Retinal pigment epithelial cell (primary cell): ENCODE results near the gene CTU1.

Experiments
- DNase-seq: peaks from one replicate; pipeline ENCODE4 v3.0.0-alpha.2; 2010; ENCODE audit warnings: low read depth
- H3K4me3 ChIP-seq: 2 replicates; pipeline ENCODE4 v1.5.1; 2011; ENCODE audit warnings: mild to moderate bottlenecking, low read length, control low read depth, moderate library complexity
- CTCF ChIP-seq: conservative IDR thresholded peaks from 2 replicates; pipeline ENCODE4 v1.5.1; 2011; ENCODE audit warnings: low read depth, low read length, control low read depth, inconsistent platforms

Gene CTU1

DNA sequence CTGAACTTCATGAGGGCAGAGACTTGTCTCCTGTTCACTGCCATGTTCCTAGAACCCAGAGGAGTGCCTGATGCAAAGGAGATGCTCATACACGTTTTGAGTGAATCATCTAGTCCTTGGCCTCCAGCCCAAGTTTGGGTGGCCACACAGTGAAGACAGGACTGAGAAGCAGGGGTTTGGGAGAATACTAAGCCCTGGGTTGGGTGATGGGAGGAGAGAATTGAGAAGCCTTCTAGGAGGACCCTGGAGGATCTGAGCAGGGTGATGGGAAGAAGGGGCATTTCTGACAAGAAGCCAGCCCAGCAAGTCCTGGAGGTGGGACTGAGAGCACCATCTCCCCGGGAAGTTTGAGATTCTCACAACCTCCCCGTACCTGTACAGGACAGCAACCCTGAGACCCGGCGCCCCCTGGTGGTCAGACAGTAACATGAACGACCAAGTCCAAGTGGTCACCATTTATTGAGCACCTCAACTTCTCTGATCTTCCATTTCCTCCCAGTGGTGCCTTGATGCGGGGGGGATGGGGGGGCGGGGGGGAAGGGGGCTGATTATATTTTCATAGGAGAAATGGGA is 11.0 kb downstream of the CTU1 start:
- peak; percentile 74 for TF ChIP-seq CTCF
- H3K4me3 ChIP-seq: no peak overlapping the region
- DNase-seq: no peak

DNA sequence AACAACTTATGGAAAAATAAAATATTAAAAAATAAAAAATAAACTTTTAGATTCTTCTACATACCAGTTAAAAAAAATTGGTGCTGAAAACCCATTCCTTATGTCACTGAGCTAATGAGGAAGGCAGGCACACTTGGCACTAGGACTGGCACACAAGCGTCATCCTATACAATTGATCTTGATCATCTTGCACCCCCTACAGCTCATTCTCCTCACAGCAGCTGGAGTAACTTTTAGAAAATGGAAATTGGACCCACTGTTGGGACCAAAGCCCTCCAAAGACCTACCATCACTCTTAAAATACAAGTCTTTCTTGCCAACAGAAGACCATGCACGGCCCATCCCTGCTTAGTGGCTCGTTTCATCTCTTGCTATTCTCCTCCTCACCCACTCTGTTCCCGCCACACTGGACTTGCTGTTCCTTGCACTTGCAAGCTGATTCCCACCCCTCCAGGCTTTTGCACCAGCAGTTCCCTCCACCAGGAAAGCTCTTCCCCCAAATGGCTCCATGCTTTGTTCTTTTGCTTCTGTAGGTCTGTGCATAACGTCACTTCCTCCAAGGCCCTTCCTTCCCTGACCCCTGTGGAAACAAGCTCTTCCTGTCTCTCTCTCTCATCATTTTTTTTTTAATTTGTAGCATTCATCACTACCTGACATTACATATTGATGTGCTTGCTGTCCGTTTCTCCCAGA is 11.6 kb downstream of the CTU1 start:
- peak; percentile 35 for TF ChIP-seq CTCF
- no peak for DNase-seq
- H3K4me3 ChIP-seq: no peak overlapping the region

DNA sequence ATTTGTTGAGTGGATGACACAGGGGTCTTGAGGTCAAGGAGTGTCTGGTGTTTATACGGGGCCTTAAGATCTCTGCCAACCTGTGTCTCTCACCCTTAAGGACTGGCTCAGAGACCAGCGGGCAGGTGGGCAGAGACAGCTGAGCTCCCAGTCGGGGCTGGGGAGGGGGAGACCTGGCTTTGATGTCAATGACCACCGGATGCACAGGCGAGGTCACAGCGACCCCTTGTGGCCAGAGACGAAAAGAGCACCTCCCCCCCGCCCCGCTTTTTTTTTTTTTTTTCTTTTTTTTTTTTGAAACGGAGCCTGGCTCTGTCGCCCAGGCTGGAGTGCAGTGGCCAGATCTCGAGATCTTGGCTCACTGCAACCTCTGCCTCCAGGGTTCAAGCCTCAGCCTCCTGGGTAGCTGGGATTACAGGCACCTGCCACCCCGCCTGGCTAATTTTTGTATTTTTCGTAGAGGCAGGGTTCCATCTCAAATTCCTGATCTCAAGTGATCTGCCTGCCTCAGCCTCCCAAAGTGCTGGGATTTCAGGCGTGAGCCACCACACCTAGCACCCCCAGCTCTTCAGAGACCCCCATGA is 13.4 kb downstream of the CTU1 start:
- DNase-seq: no peak
- no peak overlapping the region for H3K4me3 ChIP-seq
- TF ChIP-seq CTCF: peak; percentile 78

GRCh38 chr19:51093510-51094345 is 14.5 kb downstream of the CTU1 start:
- DNase-seq: no peak
- TF ChIP-seq CTCF: no peak
- H3K4me3 ChIP-seq: no peak overlapping the region

GRCh38 chr19:51093101-51093500 is 15.1 kb downstream of the CTU1 start:
- no peak for TF ChIP-seq CTCF
- DNase-seq: no peak
- no peak overlapping the region for H3K4me3 ChIP-seq

- DNase-seq: no peak
- no peak overlapping the region for H3K4me3 ChIP-seq
- TF ChIP-seq CTCF: no peak
Observed at GRCh38 chr19:51091895-51092873, 16.0 kb downstream of the CTU1 start.
